Stimulated activated naive CD4-positive, alpha-beta T cell treated with Interleukin-2 at 50 U/mL for 16 hours (primary cell): Measurements from ENCODE around the gene PITX1.
"Not testable (repeated sequence)": the region's sequence is repeated elsewhere in the genome, so short reads cannot be mapped to it uniquely, and the experiment has no call there.

ENCODE experiments used
- DNase-seq: peaks from one replicate; lab custom pipeline; 2025; lab: John Stamatoyannopoulos, UW

PITX1 gene

GRCh38 chr5:135009736-135010501, 24.1 kb downstream of the PITX1 start:
- DNase-seq: no peak

GRCh38 chr5:135008981-135009735, 24.9 kb downstream of the PITX1 start:
- DNase-seq: no peak

- no peak for DNase-seq
Observed at GRCh38 chr5:135008556-135008955, 25.5 kb downstream of the PITX1 start.

DNA sequence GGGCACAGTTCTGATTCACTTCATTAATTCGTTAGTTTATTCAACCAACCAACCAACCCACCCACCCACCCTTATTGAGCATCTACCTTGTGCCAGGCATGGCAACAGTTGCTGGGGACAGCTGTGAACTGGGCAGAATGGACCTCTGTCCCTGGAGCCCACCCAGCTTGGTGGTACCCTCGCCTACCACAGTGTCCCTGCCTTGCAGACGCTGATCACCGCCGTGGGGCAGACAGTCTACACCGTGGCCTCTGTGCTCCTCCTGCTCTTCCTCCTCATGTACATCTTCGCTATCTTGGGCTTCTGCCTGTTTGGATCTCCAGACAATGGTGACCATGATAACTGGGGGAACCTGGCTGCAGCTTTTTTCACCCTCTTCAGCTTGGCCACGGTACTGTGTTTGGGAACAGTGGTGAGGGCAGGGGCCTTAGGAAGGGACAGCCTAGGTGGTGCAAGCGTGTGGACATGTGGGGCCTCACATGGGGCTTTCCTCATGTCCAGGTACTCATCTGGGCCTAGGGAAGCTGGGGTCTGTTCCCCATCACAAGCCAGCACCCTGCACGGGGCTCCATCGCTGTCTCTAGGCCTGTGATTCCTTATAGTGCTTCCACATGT, 26.2 kb downstream of the PITX1 start:
- no peak for DNase-seq

DNA sequence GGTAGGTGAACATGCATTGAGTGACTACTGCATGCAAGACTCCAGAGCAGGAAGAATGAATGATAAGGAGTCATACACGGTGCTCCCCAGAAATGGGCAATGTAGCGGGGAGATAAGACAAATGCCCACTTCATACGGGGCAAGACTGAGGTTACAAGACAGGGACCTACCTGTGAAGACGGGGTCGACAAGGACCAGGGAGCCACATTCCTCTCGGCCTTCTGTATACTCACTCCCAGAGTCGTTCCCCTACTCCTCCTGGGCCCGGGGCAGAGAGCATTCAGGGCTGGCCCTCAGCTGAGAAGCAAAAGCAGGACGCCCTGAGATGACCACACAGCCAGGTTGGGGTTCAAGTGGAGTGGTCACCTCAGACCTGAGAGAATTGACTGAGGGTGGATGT, 26.7 kb downstream of the PITX1 start:
- no peak for DNase-seq

DNA sequence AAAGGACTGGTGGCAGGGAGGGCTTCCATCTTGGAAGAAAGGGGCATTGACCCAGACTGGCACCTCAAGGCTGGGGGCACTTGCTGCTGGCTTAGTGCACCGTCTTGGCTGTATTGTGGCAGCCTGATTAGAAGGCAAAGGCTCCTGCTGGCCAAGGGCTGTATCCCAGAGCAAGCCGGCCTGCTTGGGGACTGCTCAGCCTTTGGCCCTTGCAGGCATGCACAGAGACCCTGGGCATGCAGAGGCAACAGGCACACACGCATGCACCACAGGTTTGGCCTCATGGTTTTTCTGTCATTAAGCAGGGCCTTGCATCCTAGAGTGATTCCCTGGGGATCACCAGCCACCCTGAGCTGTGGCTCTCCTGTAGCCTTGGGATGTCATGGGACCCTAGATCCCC, 29.0 kb downstream of the PITX1 start:
- no peak for DNase-seq

DNA sequence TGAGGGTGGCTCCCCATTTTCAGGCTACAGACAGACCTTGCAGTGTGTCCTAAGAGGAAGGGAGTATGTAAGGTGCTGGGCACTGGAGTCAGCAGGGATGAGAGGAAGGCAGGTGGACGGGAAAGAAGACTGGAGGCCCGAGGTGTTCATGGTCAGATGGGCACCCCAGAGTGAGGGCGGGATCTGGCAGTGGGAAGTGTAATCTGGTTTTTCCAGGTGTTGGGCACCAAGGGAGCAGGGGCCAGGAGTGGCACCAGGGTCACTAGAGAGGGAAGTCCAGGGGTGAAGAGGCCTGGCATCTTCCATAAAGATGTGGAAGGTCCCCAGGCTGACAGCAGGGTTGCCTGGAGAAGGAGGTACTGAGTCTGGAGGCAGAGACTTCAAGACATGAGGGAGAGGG, 29.7 kb downstream of the PITX1 start:
- no peak for DNase-seq

DNA sequence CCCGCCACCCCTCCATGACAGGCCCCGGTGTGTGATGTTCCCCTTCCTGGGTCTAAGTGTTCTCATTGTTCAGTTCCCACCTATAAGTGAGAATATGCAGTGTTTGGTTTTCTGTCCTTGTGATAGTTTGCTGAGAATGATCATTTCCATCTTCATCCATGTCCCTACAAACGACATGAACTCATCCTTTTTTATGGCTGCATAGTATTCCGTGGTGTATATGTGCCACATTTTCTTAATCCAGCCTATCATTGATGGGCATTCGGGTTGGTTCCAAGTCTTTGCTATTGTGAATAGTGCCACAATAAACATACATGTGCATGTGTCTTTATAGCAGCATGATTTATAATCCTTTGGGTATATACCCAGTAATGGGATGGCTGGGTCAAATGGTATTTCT, 36.0 kb downstream of the PITX1 start:
- DNase-seq: not testable (repeated sequence)

- no peak for DNase-seq
Observed at GRCh38 chr5:134997015-134997414, 37.0 kb downstream of the PITX1 start.

DNA sequence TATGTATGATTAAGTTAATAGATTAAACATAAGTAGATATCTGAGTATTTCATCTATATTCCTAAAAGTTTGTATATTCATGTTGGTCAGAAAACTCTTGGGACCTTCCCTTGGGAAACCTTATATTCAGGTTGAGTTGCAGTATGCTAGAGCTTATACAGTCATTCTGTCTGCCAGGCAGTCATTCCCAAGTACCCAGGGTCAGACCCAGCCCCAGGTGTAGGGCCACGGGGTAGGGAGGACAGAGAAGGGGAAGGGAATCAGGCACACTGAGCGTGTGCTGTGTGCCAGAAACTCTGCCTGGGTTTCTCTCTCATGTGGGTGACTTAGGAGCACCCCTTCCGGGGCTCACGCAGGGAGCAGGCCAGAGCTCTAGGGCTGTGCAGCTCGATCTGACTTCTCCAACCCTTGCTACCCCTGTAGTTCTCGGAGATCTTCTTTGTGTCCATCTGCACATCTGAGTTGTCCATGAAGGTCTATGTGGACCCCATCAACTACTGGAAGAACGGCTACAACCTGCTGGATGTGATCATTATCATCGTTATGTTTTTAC, 38.1 kb downstream of the PITX1 start:
- DNase-seq: no peak

DNA sequence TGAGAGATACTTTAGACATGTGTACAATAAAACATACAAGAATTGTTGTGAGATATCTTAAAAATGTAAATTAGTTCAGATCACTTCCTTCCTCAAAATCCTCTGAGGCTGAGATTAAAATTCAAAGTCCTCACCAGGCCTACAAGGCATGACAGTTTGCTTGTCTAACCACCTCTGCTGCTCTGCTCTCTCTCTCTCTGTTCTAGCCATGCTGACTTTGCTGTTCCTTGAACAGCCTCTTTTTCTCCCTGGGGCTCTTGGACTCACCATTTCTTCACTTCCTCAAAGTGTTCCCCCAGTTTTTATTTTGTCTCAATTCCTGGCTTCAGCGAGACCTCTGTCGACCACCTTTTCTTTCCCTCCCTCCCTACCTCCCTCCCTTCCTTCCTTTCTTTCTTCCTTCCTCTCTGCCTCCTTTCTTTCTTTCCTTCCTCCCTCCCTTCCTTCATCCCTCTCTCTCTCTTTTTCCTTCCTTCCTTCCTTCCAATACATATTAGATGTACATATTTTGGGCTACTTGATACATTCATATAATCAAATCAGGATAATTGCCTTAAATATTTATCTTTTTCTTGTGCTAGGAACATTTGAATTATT, 39.4 kb downstream of the PITX1 start:
- DNase-seq: no peak

- no peak for DNase-seq
Observed at GRCh38 chr5:134993161-134993560, 40.9 kb downstream of the PITX1 start.

GRCh38 chr5:134992148-134992547, 41.9 kb downstream of the PITX1 start:
- DNase-seq: no peak

GRCh38 chr5:134990183-134990582, 43.8 kb downstream of the PITX1 start:
- DNase-seq: not testable (repeated sequence)

- no peak for DNase-seq
Observed at GRCh38 chr5:134989266-134989830, 44.7 kb downstream of the PITX1 start.

- DNase-seq: no peak
Observed at GRCh38 chr5:134982230-134982629, 51.8 kb downstream of the PITX1 start.

DNA sequence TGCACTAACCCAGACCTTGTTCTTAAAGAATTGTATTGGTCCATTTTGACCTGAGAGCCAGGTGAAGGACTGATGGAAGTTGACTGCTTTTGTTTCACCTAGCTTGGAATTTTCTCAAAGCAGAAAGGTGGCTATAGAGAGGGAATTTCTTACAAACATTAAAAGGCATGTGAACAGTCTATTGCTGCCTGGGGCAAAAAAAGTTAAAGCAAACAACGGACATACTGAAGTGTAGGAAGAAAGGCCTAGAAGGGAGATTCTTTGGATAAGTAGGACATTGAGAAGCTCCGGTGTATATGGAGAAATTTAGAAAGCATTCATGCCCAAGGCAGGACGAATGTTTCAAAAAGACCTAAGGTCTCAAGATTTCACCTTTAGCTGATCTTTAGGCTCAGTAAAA, 54.6 kb downstream of the PITX1 start:
- DNase-seq: no peak
